HG03108 (cell line): ENCODE measurements around the gene PWWP2B.
"Not testable (repeated sequence)": the region's sequence is repeated elsewhere in the genome, so short reads cannot be mapped to it uniquely, and the experiment has no call there.

Experiments used
- ATAC-seq: cut with Tn5 transposase; IDR thresholded peaks from one replicate; pipeline ENCODE4 v1.9.1; 2021; ENCODE audit warnings: moderate library complexity; ENCODE audit not compliant: unreplicated experiment

PWWP2B gene

GRCh38 chr10:132397036-132397541 lies at the start of gene PWWP2B:
TSS of gene PWWP2B (plus strand) at chr10:132397200. CDS start at chr10:132397227, 27 bp downstream.
- peak; percentile 36 for ATAC-seq

- no peak for ATAC-seq
Observed at GRCh38 chr10:132347211-132347930, 49.6 kb upstream of the PWWP2B start.

- no peak for ATAC-seq
Observed at GRCh38 chr10:132347931-132348267, 49.1 kb upstream of the PWWP2B start.

GRCh38 chr10:132349766-132350165 lies 47.2 kb upstream of the PWWP2B start:
- no peak for ATAC-seq

GRCh38 chr10:132350391-132350790 lies 46.6 kb upstream of the PWWP2B start:
- ATAC-seq: no peak

- ATAC-seq: no peak
Observed at GRCh38 chr10:132350946-132351345, 46.1 kb upstream of the PWWP2B start.

GRCh38 chr10:132351611-132352010 lies 45.4 kb upstream of the PWWP2B start:
- no peak for ATAC-seq

GRCh38 chr10:132352462-132353308 lies 44.3 kb upstream of the PWWP2B start:
- ATAC-seq: not testable (repeated sequence)

- ATAC-seq: no peak
Observed at GRCh38 chr10:132353456-132354355, 43.3 kb upstream of the PWWP2B start.

GRCh38 chr10:132354356-132355094 lies 42.5 kb upstream of the PWWP2B start:
- ATAC-seq: no peak

GRCh38 chr10:132355297-132355696 lies 41.7 kb upstream of the PWWP2B start:
- ATAC-seq: no peak

GRCh38 chr10:132355754-132356153 lies 41.2 kb upstream of the PWWP2B start:
- ATAC-seq: no peak

GRCh38 chr10:132356621-132357195 lies 40.3 kb upstream of the PWWP2B start:
- ATAC-seq: no peak

- ATAC-seq: no peak
Observed at GRCh38 chr10:132357286-132358058, 39.5 kb upstream of the PWWP2B start.

- ATAC-seq: no peak
Observed at GRCh38 chr10:132359305-132360040, 37.5 kb upstream of the PWWP2B start.

- ATAC-seq: no peak
Observed at GRCh38 chr10:132360766-132361447, 36.1 kb upstream of the PWWP2B start.

GRCh38 chr10:132361581-132362101 lies 35.4 kb upstream of the PWWP2B start:
- ATAC-seq: no peak

- ATAC-seq: no peak
Observed at GRCh38 chr10:132362151-132362611, 34.8 kb upstream of the PWWP2B start.
